GM12878 (cell line): ENCODE data around the gene FGFR4.

Source experiments
- EP300 ChIP-seq, 2 experiments: fragments of 150-350 bp in 1 of 2; IDR thresholded peaks; 2 replicates each; pipeline ENCODE4 v1.6.1; 2011 to 2012; ENCODE audit warnings: low read depth in 2 of 2, low read length in 2 of 2, borderline replicate concordance in 1 of 2, improper control_type of control experiment in 1 of 2, inconsistent platforms in 1 of 2; ENCODE audit not compliant: control insufficient read depth in 1 of 2
- TF ChIP-seq, protein P1 (sequence below), 3 experiments: IDR thresholded peaks in 2 of 3; conservative IDR thresholded peaks in 1 of 3; 2 replicates each; pipeline ENCODE4 v1.5.1; 2011; ENCODE audit warnings: low read depth in 3 of 3, low read length in 3 of 3, mild to moderate bottlenecking in 3 of 3, control low read depth in 2 of 3, moderate library complexity in 2 of 3, inconsistent platforms in 1 of 3, mixed read lengths in 1 of 3; ENCODE audit not compliant: control insufficient read depth in 2 of 3, insufficient read depth in 1 of 3; ENCODE audit errors: extremely low read depth in 1 of 3

- TF ChIP-seq, protein P1, sequence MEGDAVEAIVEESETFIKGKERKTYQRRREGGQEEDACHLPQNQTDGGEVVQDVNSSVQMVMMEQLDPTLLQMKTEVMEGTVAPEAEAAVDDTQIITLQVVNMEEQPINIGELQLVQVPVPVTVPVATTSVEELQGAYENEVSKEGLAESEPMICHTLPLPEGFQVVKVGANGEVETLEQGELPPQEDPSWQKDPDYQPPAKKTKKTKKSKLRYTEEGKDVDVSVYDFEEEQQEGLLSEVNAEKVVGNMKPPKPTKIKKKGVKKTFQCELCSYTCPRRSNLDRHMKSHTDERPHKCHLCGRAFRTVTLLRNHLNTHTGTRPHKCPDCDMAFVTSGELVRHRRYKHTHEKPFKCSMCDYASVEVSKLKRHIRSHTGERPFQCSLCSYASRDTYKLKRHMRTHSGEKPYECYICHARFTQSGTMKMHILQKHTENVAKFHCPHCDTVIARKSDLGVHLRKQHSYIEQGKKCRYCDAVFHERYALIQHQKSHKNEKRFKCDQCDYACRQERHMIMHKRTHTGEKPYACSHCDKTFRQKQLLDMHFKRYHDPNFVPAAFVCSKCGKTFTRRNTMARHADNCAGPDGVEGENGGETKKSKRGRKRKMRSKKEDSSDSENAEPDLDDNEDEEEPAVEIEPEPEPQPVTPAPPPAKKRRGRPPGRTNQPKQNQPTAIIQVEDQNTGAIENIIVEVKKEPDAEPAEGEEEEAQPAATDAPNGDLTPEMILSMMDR (IDR thresholded peaks at IDR 0.05 in 2 of 3, conservative IDR thresholded peaks at IDR 0.05 in 1 of 3; ENCODE audit: control insufficient read depth in 2 of 3, extremely low read depth in 1 of 3, insufficient read depth in 1 of 3, low read depth in 3 of 3, low read length in 3 of 3), result no peak
- no peak for TF ChIP-seq EP300 (IDR thresholded peaks at IDR 0.05; ENCODE audit: borderline replicate concordance in 1 of 2, control insufficient read depth in 1 of 2, low read depth in 2 of 2, low read length in 2 of 2)
Observed at GRCh38 chr5:177043958-177044357, 42.8 kb upstream of the FGFR4 start.
